Panc1 (cell line): ENCODE data around the gene TEX22. TPM values are rescaled to one million over a fixed set of nuclear protein-coding genes. Genes with fewer than 3 reads are reported as not detected.

ENCODE experiments used
- ATAC-seq: fragments of 200-7000 bp; cut with Tn5 transposase; 2 replicates; pipeline ENCODE4 v1.9.1; 2020; ENCODE audit warnings: mild to moderate bottlenecking, moderate library complexity
- BruUV-seq: library from RNA; stranded (reverse); fragments of 400-500 nt; replicated peaks from 2 replicates; lab custom pipeline; 2021; lab: Mats Ljungman, UMichigan
- CTCF ChIA-PET: fragments of 300-600 bp; sonication (Branson Sonifier 250); formaldehyde crosslinking; loops from one replicate; lab custom pipeline; 2022; ENCODE audit warnings: antibody characterized with exemption; lab: Charles Lee
- POLR2A ChIA-PET: fragments of 300-600 bp; sonication (Branson Sonifier 250); formaldehyde crosslinking; loops from one replicate; lab custom pipeline; 2022; ENCODE audit warnings: antibody characterized with exemption; lab: Charles Lee
- DNase-seq: peaks from one replicate; pipeline ENCODE4 v3.0.0-alpha.2; 2010; ENCODE audit warnings: low read depth, low spot score
- H3K27ac ChIP-seq: 2 replicates; pipeline ENCODE4 v1.5.1; 2011; ENCODE audit warnings: mild to moderate bottlenecking, low read length, inconsistent platforms
- H3K27me3 ChIP-seq: fragments of 200-500 bp; sonication (Bioruptor generic); 2 replicates; pipeline ENCODE4 v1.6.0; 2014; ENCODE audit warnings: low read length, inconsistent platforms; ENCODE audit not compliant: control insufficient read depth, insufficient read depth
- H3K36me3 ChIP-seq: fragments of 200-500 bp; sonication (Bioruptor generic); 2 replicates; pipeline ENCODE4 v1.5.1; 2014; ENCODE audit warnings: inconsistent platforms, mild to moderate bottlenecking, low read length, moderate library complexity; ENCODE audit not compliant: control insufficient read depth, insufficient read depth
- H3K4me1 ChIP-seq: 2 replicates; pipeline ENCODE4 v1.5.1; 2011; ENCODE audit warnings: inconsistent platforms, mild to moderate bottlenecking, low read length, moderate library complexity; ENCODE audit not compliant: control insufficient read depth, insufficient read depth
- H3K4me3 ChIP-seq, 2 experiments: 2 replicates each; pipeline ENCODE4 v1.5.1; 2011 to 2012; ENCODE audit warnings: low read depth in 2 of 2, low read length in 2 of 2, mild to moderate bottlenecking in 2 of 2, inconsistent platforms in 1 of 2, moderate library complexity in 1 of 2
- H3K9me3 ChIP-seq: fragments of 200-500 bp; sonication (Bioruptor generic); 2 replicates; pipeline ENCODE4 v1.5.1; 2014; ENCODE audit warnings: low read depth, mild to moderate bottlenecking, inconsistent platforms, low read length, moderate library complexity; ENCODE audit not compliant: control insufficient read depth, insufficient read depth
- POLR2AphosphoS5 ChIP-seq: IDR thresholded peaks from 2 replicates; pipeline ENCODE4 v1.6.1; 2012; ENCODE audit warnings: mild to moderate bottlenecking, low read depth, low read length, moderate library complexity
- SIN3A ChIP-seq: IDR thresholded peaks from 2 replicates; pipeline ENCODE4 v1.6.1; 2012; ENCODE audit warnings: low read depth, mild to moderate bottlenecking, low read length, moderate library complexity, borderline replicate concordance; ENCODE audit not compliant: insufficient read depth
- TCF7L2 ChIP-seq: IDR thresholded peaks from 2 replicates; pipeline ENCODE4 v1.6.1; 2011; ENCODE audit warnings: mild to moderate bottlenecking, low read depth, low read length, inconsistent platforms
- in situ Hi-C: cut with HindIII; loops from 2 replicates; pipeline ENCODE4 v1.10.0; 2016; ENCODE audit warnings: low sequenced_read_pairs, low pct_unique_long_range_greater_than_20kb
- intact Hi-C: fragments of 100-400 bp; cut with micrococcal nuclease; formaldehyde crosslinking; loops from one replicate; pipeline ENCODE4 v1.10.0; 2022; ENCODE audit not compliant: unreplicated experiment
- total RNA-seq: library from RNA; stranded (reverse); gene quantifications from one replicate; pipeline ENCODE4 v1.2.1, GENCODE V29; 2021; ENCODE audit not compliant: unreplicated experiment
- TF ChIP-seq, protein P1 (sequence below): fragments of 450-650 bp; IDR thresholded peaks from 2 replicates; pipeline ENCODE4 v1.5.1; 2017; ENCODE audit warnings: mild to moderate bottlenecking
- TF ChIP-seq, protein P2 (sequence below), 2 experiments: IDR thresholded peaks; 2 replicates each; pipeline ENCODE4 v1.6.1; 2011 to 2012; ENCODE audit warnings: low read depth in 2 of 2, control low read depth in 1 of 2, low read length in 1 of 2, mild to moderate bottlenecking in 1 of 2, moderate library complexity in 1 of 2; ENCODE audit not compliant: insufficient read depth in 1 of 2

The TEX22 gene
- total RNA-seq, 1 experiment from 2014 or later: 2.9 TPM

DNA sequence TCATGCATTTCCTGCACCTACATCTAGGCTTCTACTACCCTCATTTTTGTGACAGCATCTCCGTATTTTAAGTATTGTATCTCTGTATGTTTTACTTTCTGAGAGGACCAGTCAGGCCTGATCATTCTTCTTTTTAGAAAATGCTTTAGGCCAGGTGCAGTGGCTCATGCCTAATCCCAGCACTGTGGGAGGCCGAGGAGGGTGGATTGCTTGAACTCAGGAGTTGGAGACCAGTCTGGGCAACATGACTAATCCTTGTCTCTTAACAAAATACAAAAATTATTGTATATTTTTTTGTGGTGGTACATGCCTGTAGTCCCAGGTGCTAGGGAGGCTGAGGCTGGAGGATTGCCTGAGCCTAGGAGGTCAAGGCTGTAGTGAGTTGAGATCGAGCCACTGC is 46.9 kb upstream of the TEX22 start:
- H3K27me3 ChIP-seq: no peaks in the 10 kb centered on the region
- no peak overlapping the region for H3K27ac ChIP-seq
- no peak overlapping the region for H3K4me3 ChIP-seq
- intact Hi-C loops: no loop called here
- H3K4me1 ChIP-seq: no peaks in the 10 kb centered on the region
- ATAC-seq: no peak
- BruUV-seq: no TSS peak
- CTCF ChIA-PET: no interaction called here
- POLR2A ChIA-PET: no interaction called here
- in situ Hi-C loops: no loop called here
- H3K9me3 ChIP-seq: no peaks in the 10 kb centered on the region
- TF ChIP-seq SIN3A: no peak
- TF ChIP-seq POLR2AphosphoS5: no peak
- no peak for TF ChIP-seq TCF7L2
- TF ChIP-seq, protein P1, sequence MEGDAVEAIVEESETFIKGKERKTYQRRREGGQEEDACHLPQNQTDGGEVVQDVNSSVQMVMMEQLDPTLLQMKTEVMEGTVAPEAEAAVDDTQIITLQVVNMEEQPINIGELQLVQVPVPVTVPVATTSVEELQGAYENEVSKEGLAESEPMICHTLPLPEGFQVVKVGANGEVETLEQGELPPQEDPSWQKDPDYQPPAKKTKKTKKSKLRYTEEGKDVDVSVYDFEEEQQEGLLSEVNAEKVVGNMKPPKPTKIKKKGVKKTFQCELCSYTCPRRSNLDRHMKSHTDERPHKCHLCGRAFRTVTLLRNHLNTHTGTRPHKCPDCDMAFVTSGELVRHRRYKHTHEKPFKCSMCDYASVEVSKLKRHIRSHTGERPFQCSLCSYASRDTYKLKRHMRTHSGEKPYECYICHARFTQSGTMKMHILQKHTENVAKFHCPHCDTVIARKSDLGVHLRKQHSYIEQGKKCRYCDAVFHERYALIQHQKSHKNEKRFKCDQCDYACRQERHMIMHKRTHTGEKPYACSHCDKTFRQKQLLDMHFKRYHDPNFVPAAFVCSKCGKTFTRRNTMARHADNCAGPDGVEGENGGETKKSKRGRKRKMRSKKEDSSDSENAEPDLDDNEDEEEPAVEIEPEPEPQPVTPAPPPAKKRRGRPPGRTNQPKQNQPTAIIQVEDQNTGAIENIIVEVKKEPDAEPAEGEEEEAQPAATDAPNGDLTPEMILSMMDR: no peak
- TF ChIP-seq, protein P2, sequence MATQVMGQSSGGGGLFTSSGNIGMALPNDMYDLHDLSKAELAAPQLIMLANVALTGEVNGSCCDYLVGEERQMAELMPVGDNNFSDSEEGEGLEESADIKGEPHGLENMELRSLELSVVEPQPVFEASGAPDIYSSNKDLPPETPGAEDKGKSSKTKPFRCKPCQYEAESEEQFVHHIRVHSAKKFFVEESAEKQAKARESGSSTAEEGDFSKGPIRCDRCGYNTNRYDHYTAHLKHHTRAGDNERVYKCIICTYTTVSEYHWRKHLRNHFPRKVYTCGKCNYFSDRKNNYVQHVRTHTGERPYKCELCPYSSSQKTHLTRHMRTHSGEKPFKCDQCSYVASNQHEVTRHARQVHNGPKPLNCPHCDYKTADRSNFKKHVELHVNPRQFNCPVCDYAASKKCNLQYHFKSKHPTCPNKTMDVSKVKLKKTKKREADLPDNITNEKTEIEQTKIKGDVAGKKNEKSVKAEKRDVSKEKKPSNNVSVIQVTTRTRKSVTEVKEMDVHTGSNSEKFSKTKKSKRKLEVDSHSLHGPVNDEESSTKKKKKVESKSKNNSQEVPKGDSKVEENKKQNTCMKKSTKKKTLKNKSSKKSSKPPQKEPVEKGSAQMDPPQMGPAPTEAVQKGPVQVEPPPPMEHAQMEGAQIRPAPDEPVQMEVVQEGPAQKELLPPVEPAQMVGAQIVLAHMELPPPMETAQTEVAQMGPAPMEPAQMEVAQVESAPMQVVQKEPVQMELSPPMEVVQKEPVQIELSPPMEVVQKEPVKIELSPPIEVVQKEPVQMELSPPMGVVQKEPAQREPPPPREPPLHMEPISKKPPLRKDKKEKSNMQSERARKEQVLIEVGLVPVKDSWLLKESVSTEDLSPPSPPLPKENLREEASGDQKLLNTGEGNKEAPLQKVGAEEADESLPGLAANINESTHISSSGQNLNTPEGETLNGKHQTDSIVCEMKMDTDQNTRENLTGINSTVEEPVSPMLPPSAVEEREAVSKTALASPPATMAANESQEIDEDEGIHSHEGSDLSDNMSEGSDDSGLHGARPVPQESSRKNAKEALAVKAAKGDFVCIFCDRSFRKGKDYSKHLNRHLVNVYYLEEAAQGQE (IDR thresholded peaks at IDR 0.05; ENCODE audit: insufficient read depth in 1 of 2, low read depth in 2 of 2, low read length in 1 of 2): no peak
- DNase-seq: no peak
- no peaks in the 10 kb centered on the region for H3K36me3 ChIP-seq

DNA sequence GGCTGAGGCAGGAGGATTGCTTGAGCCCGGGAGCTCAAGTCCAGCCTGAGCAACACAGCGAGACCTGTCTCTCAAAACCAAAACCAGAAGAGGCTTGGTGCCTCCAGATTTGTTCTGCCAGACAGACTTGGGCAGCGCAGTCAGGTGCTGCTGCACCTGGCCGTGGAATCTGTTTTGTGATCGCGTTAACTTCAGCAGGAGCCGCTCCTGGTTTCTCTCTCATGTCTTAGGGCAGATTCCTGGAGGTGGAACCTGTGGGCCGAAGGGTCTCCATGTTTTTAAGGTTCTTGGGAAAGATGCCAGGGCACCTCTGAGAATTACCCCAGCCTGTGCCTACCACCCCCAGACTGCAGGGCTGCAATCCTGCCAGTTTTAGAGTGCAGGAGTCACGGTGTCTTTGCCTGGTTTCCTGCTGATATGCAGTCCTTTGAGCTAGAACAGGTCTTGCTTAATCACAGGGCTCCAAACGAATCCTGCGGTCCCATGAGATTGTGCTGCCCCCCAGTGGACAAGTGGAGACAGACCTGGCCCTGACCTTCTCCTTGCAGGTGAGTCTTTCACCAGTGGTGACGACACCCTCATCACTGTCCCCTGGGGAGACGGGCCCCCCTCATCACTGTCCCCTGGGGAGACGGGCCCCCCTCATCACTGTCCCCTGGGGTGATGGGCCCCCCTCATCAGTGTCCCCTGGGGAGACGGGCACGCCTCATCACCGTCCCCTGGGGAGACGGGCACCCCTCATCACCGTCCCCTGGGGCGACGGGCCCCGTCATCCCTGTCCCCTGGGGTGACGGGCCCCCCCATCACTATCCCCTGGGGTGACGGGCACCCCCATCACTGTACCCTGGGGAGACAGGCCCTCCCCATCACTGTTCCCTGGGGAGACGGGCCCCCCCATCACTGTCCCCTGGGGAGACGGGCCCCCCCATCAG is 46.2 kb upstream of the TEX22 start:
- Histone ChIP-seq H3K27me3 (no peaks in the 10 kb centered on the region), H3K27ac (no peak overlapping the region), H3K36me3 (no peaks in the 10 kb centered on the region), H3K4me1 (no peaks in the 10 kb centered on the region), H3K4me3 (no peak overlapping the region), H3K9me3 (no peaks in the 10 kb centered on the region)
- in situ Hi-C loops (no loop called here), intact Hi-C loops (no loop called here)
- POLR2A ChIA-PET: interaction anchor here (0.7 kb wide), 1 partner anchor 130 kb away, joined by 4 read pairs; no protein-coding TSS in a partner anchor
- TF ChIP-seq, protein P1: peak; percentile 83
- no peak for TF ChIP-seq POLR2AphosphoS5
- no peak for TF ChIP-seq SIN3A
- TF ChIP-seq TCF7L2: no peak
- TF ChIP-seq, protein P2 (IDR thresholded peaks at IDR 0.05; ENCODE audit: insufficient read depth in 1 of 2, low read depth in 2 of 2, low read length in 1 of 2): no peak
- ATAC-seq (peak; percentile 94), DNase-seq (peak; percentile 72)
- CTCF ChIA-PET: interaction anchor here (0.7 to 0.8 kb wide), 2 partner anchors 10 to 51 kb away, joined by 5 to 9 read pairs; partner anchors contain the start of gene BRF1
- no TSS peak for BruUV-seq
